T-helper 17 cell (primary cell): Measurements from ENCODE around the gene NR2C2. TPM values are rescaled to one million over a fixed set of nuclear protein-coding genes. Genes with fewer than 3 reads are reported as not detected.

Source experiments
- ATAC-seq: fragments of 150-1000 bp; cut with Tn5 transposase; 2 replicates; pipeline ENCODE4 v1.10.0; 2021; ENCODE audit warnings: mild to moderate bottlenecking, moderate library complexity
- DNase-seq, 3 donors: peaks; one replicate each; pipeline versions ENCODE4 v3.0.0 to v3.0.0-alpha.2; 2020 to 2021
- H3K9me3 ChIP-seq: one replicate; pipeline ENCODE4 v1.7.0; 2013; ENCODE audit warnings: low read length, mild to moderate bottlenecking; ENCODE audit not compliant: control insufficient read depth, poor library complexity, severe bottlenecking
- H3K27ac Mint-ChIP-seq: one replicate; pipeline ENCODE4 v1.8.0; 2022; ENCODE audit warnings: mild to moderate bottlenecking, moderate library complexity, mixed read lengths
- H3K27me3 Mint-ChIP-seq: one replicate; pipeline ENCODE4 v1.8.0; 2022; ENCODE audit warnings: mixed read lengths
- H3K36me3 Mint-ChIP-seq: one replicate; pipeline ENCODE4 v1.8.0; 2022; ENCODE audit warnings: low read depth, mixed read lengths
- H3K4me1 Mint-ChIP-seq: one replicate; pipeline ENCODE4 v1.8.0; 2022; ENCODE audit warnings: mild to moderate bottlenecking, mixed read lengths
- H3K4me3 Mint-ChIP-seq: one replicate; pipeline ENCODE4 v1.8.0; 2022; ENCODE audit warnings: mild to moderate bottlenecking, moderate library complexity, mixed read lengths
- total RNA-seq, 4 donors: library from RNA in 2 of 4; stranded (reverse) in 2 of 4; gene quantifications; one replicate each; pipeline ENCODE4 v1.2.3 and lab custom pipeline; 2022 to 2026

Gene NR2C2
- total RNA-seq, 2 donors from 2014 or later: 47.1 to 48.3 TPM

- peaks cover 10% of the 10 kb centered on the region for H3K4me1 Mint-ChIP-seq
- peaks cover 5% of the 10 kb centered on the region for H3K36me3 Mint-ChIP-seq
- peaks cover 47% of the 10 kb centered on the region for H3K27me3 Mint-ChIP-seq
- ATAC-seq (no peak), DNase-seq (no peak)
- H3K27ac Mint-ChIP-seq: no peak overlapping the region
- H3K9me3 ChIP-seq: no peaks in the 10 kb centered on the region
- H3K4me3 Mint-ChIP-seq: no peak overlapping the region
Observed at GRCh38 chr3:14913071-14913925, 34.1 kb upstream of the NR2C2 start.

DNA sequence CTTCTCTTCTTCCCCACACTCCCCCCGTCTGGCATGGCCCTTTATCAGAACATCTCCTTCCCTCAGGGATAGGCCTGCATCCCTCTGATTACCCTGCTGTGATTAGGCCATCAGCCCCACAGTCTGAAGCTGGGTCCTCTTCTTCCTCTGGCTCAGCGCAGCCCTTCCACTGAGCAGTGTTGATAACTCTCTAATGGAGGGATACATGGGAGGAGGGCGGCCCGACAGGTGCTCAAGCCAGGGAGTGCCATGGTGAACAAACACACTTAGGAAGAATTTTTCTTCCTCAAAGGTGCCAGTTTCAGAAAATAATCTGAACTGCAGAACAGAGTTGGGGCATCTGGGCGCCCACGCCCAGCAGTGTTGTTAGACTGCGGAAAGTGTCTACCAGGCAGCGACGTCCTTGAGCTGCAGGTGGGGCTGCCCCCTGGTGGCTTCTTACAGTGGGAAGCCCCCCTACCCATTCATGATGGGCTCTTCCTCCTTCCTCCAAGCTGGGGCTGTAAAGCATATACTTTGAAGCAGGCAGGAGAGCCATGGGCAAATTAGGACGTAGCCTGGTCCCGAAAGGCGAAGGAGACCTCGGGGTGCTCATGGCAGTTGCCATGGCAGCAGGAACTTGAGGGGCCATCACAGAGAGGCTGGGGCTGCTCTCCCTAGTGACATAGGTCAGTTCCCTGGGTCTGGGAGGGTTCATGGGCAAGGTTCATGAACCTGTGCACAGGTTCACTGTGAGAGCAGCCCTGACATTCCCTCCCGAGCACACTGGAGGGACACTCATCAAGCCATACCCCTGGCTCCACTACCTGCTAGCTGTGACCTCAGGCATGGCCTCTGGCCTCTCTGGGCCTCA, 33.2 kb upstream of the NR2C2 start:
- Mint-ChIP-seq H3K4me3 (no peak overlapping the region), H3K36me3 (peaks cover 5% of the 10 kb centered on the region), H3K27me3 (peaks cover 44% of the 10 kb centered on the region)

DNA sequence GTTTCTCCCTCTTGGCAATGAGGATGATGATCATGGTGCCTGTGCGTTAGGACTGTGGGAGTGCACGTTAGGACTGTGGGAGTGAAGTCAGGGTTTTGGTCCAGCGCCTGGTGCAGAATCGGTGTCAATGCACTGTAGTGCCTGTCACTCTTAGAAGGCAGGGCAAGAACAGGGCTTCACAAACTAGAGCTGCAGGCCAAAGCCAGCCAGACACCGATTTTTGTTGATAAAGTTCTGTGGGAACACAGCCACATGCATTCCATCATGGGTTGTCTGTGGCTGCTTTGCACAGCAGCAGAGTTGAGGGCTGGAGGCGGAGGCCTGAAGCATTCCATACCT, 32.6 kb upstream of the NR2C2 start:
- peaks cover 43% of the 10 kb centered on the region for H3K27me3 Mint-ChIP-seq
- H3K4me3 Mint-ChIP-seq: no peak overlapping the region
- peaks cover 5% of the 10 kb centered on the region for H3K36me3 Mint-ChIP-seq
- DNase-seq: no peak
- no peaks in the 10 kb centered on the region for H3K9me3 ChIP-seq
- H3K4me1 Mint-ChIP-seq: peaks cover 10% of the 10 kb centered on the region
- ATAC-seq: no peak
- H3K27ac Mint-ChIP-seq: no peak overlapping the region

More for the DNA sequence above, 33.2 kb upstream of the NR2C2 start:
- H3K9me3 ChIP-seq: no peaks in the 10 kb centered on the region
- H3K4me1 Mint-ChIP-seq: peaks cover 10% of the 10 kb centered on the region
- DNase-seq: no peak
- H3K27ac Mint-ChIP-seq: no peak overlapping the region
- no peak for ATAC-seq

DNA sequence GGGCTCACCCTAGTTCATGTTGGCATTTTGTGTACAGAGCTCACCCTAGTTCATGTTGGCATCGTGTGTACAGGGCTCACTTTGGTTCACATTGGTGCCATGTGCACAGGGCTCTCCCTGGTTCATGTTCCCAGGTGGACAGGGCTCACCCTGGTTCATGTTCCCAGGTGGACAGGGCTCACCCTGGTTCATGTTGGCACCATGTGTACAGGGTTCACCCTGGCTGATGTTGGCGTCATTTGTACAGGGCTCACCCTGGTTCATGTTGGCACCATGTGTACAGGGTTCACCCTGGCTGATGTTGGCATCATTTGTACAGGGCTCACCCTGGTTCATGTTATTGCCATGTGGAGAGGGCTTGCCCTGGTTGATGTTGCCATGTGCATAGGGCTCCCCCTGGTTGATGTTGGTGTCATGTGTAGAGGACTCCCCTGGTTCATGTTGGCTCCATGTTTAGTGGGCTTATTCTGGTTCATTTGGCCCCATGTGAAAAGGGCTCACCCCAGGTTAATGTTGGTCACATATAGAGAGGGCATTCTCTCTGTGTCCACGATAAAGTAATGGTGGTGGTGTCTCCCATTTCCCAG, 31.7 kb upstream of the NR2C2 start:
- peaks cover 13% of the 10 kb centered on the region for H3K4me1 Mint-ChIP-seq
- ATAC-seq: peak; percentile 68
- H3K9me3 ChIP-seq: no peaks in the 10 kb centered on the region

GRCh38 chr3:14918356-14918860, 29.0 kb upstream of the NR2C2 start:
- no peaks in the 10 kb centered on the region for H3K9me3 ChIP-seq
- ATAC-seq (no peak), DNase-seq (no peak)
- H3K4me3 Mint-ChIP-seq: no peak overlapping the region
- peaks cover 12% of the 10 kb centered on the region for H3K4me1 Mint-ChIP-seq
- H3K27me3 Mint-ChIP-seq: peaks cover 29% of the 10 kb centered on the region
- peaks cover 5% of the 10 kb centered on the region for H3K36me3 Mint-ChIP-seq
- H3K27ac Mint-ChIP-seq: no peak overlapping the region

More for the DNA sequence above, 31.7 kb upstream of the NR2C2 start:
- H3K4me3 Mint-ChIP-seq: no peak overlapping the region
- H3K36me3 Mint-ChIP-seq: peaks cover 5% of the 10 kb centered on the region
- no peak overlapping the region for H3K27ac Mint-ChIP-seq
- DNase-seq: no peak
- peaks cover 43% of the 10 kb centered on the region for H3K27me3 Mint-ChIP-seq

- DNase-seq: no peak
- H3K4me3 Mint-ChIP-seq: no peak overlapping the region
- H3K27ac Mint-ChIP-seq: no peak overlapping the region
- no peak for ATAC-seq
- H3K4me1 Mint-ChIP-seq: peaks cover 9% of the 10 kb centered on the region
- H3K36me3 Mint-ChIP-seq: peaks cover 5% of the 10 kb centered on the region
- peaks cover 17% of the 10 kb centered on the region for H3K27me3 Mint-ChIP-seq
- H3K9me3 ChIP-seq: no peaks in the 10 kb centered on the region
Observed at GRCh38 chr3:14920536-14920935, 26.8 kb upstream of the NR2C2 start.

DNA sequence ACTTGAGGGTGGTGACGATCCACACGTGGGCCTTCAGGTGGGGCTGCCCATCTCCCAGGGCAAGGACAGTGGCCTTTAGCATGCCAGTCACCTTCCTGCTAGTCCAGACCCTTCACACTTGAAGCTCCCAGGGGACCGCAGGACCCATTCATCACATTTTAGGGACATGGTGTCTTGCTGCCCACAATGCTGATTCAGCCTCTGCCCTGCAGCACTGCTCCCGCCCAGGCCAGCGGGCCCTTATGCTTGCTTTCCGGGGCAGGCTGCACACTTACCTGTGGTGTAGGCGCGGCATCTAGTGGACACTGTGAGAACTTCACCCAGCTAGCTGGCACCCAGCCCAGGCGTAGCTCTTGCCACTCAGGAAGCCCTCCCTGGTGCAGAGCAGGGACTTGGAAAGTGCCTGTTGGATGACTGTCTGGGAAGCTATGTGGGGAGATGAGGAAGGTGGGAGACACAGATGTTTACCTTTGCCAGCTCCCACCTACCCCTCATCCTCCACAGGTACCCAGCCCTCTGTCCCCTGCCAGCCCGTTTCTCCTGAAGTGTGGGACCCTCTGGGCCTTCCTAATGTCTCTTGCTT, 26.3 kb upstream of the NR2C2 start:
- DNase-seq (peak; percentile 57 to 78 (median 67)), ATAC-seq (peak; percentile 96)
- Mint-ChIP-seq H3K36me3 (peaks cover 5% of the 10 kb centered on the region), H3K27ac (no peak overlapping the region), H3K27me3 (peaks cover 17% of the 10 kb centered on the region), H3K4me3 (no peak overlapping the region), H3K4me1 (peaks cover 9% of the 10 kb centered on the region)
- H3K9me3 ChIP-seq: no peaks in the 10 kb centered on the region

- Mint-ChIP-seq H3K27me3 (peaks cover 11% of the 10 kb centered on the region), H3K4me1 (peaks cover 9% of the 10 kb centered on the region), H3K4me3 (no peak overlapping the region), H3K36me3 (peaks cover 5% of the 10 kb centered on the region), H3K27ac (no peak overlapping the region)
- no peak for ATAC-seq
- no peaks in the 10 kb centered on the region for H3K9me3 ChIP-seq
- no peak for DNase-seq
Observed at GRCh38 chr3:14921811-14922705, 25.3 kb upstream of the NR2C2 start.

DNA sequence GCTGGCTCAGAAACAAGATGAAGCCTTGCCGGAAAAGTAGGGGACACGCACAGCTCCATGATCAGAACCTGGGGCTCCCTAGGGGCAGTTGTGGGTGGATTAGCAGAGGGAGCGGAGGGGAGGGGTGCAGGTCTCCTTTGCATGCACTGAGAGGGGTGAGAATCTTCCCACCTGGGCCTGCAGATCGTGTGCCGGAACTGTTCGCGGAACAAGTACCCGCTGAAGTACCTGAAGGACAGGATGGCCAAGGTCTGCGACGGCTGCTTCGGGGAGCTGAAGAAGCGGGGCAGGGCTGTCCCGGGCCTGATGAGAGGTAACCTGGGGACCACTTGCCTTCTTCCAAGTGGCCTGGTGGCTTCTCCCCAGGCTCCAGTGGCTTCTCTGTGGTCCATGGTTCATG, 24.5 kb upstream of the NR2C2 start:
- H3K4me1 Mint-ChIP-seq: peaks cover 6% of the 10 kb centered on the region
- no peak overlapping the region for H3K4me3 Mint-ChIP-seq
- DNase-seq (no peak), ATAC-seq (no peak)
- no peaks in the 10 kb centered on the region for H3K9me3 ChIP-seq
- H3K27me3 Mint-ChIP-seq: peaks cover 4% of the 10 kb centered on the region
- H3K27ac Mint-ChIP-seq: no peak overlapping the region
- peaks cover 2% of the 10 kb centered on the region for H3K36me3 Mint-ChIP-seq

DNA sequence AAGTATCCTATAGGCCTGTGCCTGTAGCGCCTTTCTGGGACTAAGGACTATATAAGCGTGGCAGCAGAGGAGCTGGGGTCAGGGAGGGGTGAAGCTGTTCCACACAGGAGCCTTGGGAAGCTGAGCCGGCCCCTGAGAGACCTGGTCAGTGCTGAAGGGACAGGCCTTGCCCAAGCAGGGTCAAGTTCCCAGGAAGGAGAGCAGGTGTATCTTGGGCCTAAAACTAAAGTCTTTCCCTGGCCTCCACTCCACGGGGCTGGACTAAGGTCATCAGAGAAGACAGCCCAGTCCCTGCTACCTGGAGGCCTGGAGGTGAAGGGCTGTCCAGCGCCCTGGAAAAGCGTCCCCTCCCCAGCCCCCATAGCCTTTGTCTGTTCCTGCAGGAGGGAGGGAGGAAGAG, 23.9 kb upstream of the NR2C2 start:
- H3K4me1 Mint-ChIP-seq: peaks cover 6% of the 10 kb centered on the region
- DNase-seq (no peak), ATAC-seq (no peak)
- H3K4me3 Mint-ChIP-seq: no peak overlapping the region
- H3K36me3 Mint-ChIP-seq: no peaks in the 10 kb centered on the region
- H3K27me3 Mint-ChIP-seq: no peaks in the 10 kb centered on the region
- no peak overlapping the region for H3K27ac Mint-ChIP-seq
- no peaks in the 10 kb centered on the region for H3K9me3 ChIP-seq

- ATAC-seq (no peak), DNase-seq (no peak)
- Mint-ChIP-seq H3K27me3 (no peaks in the 10 kb centered on the region), H3K36me3 (no peaks in the 10 kb centered on the region), H3K27ac (no peak overlapping the region), H3K4me1 (peaks cover 3% of the 10 kb centered on the region), H3K4me3 (no peak overlapping the region)
- no peaks in the 10 kb centered on the region for H3K9me3 ChIP-seq
Observed at GRCh38 chr3:14925729-14926591, 21.4 kb upstream of the NR2C2 start.
